Measurements from ENCODE around the gene GMPPA.

GRCh38 chr2:219552382-219553167 is 53.9 kb downstream of the GMPPA start:
- no peak for TF ChIP-seq CTCF (IDR thresholded peaks at IDR 0.05; ENCODE audit: low read depth, low read length)
- TF ChIP-seq, protein P1, sequence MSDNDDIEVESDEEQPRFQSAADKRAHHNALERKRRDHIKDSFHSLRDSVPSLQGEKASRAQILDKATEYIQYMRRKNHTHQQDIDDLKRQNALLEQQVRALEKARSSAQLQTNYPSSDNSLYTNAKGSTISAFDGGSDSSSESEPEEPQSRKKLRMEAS (IDR thresholded peaks at IDR 0.05; ENCODE audit: low read depth, low read length): no peak
- TF ChIP-seq POLR2A (IDR thresholded peaks at IDR 0.05; ENCODE audit: extremely low read depth, insufficient read length): no peak
- TF ChIP-seq MYC (IDR thresholded peaks at IDR 0.05; ENCODE audit: low read depth, low read length): no peak
